ENCODE data around the gene BAZ2A.
"Not testable (repeated sequence)": the region's sequence is repeated elsewhere in the genome, so short reads cannot be mapped to it uniquely, and the experiment has no call there.

BAZ2A gene

GRCh38 chr12:56581418-56582145 lies 48.5 kb downstream of the BAZ2A start:
- no peak for TF ChIP-seq CTCF (IDR thresholded peaks at IDR 0.05; ENCODE audit: borderline replicate concordance, insufficient read depth, low read depth, low read length)
- no peak overlapping the region for H3K4me3 ChIP-seq (ENCODE audit: low read depth, low read length)

- H3K4me3 ChIP-seq (ENCODE audit: low read depth, low read length), result no peak overlapping the region
- TF ChIP-seq CTCF (IDR thresholded peaks at IDR 0.05; ENCODE audit: borderline replicate concordance, insufficient read depth, low read depth, low read length), result no peak
Measured at GRCh38 chr12:56578983-56579546, 51.1 kb downstream of the BAZ2A start.

- H3K4me3 ChIP-seq (ENCODE audit: low read depth, low read length), result not testable (repeated sequence)
Measured at GRCh38 chr12:56577248-56577647, 52.9 kb downstream of the BAZ2A start.

GRCh38 chr12:56574210-56574609 lies 55.9 kb downstream of the BAZ2A start:
- no peak for TF ChIP-seq CTCF (IDR thresholded peaks at IDR 0.05; ENCODE audit: borderline replicate concordance, insufficient read depth, low read depth, low read length)
- no peak overlapping the region for H3K4me3 ChIP-seq (ENCODE audit: low read depth, low read length)

GRCh38 chr12:56572288-56572687 lies 57.8 kb downstream of the BAZ2A start:
- H3K4me3 ChIP-seq (ENCODE audit: low read depth, low read length), result no peak overlapping the region
- no peak for TF ChIP-seq CTCF (IDR thresholded peaks at IDR 0.05; ENCODE audit: borderline replicate concordance, insufficient read depth, low read depth, low read length)

- H3K4me3 ChIP-seq (ENCODE audit: low read depth, low read length), result no peak overlapping the region
- no peak for TF ChIP-seq CTCF (IDR thresholded peaks at IDR 0.05; ENCODE audit: borderline replicate concordance, insufficient read depth, low read depth, low read length)
Measured at GRCh38 chr12:56571121-56571520, 59.0 kb downstream of the BAZ2A start.

- no peak overlapping the region for H3K4me3 ChIP-seq (ENCODE audit: low read depth, low read length)
- no peak for TF ChIP-seq CTCF (IDR thresholded peaks at IDR 0.05; ENCODE audit: borderline replicate concordance, insufficient read depth, low read depth, low read length)
Measured at GRCh38 chr12:56568146-56568545, 62.0 kb downstream of the BAZ2A start.

Measured in GM12875 (cell line).